Hypothalamus (tissue), 51 donors: ENCODE results near the gene TIRAP.

Experiments
- DNase-seq, 51 donors: peaks; one replicate each; lab custom pipeline; 2025; lab: John Stamatoyannopoulos, UW

TIRAP gene

GRCh38 chr11:126318574-126319373 lies 35.9 kb downstream of the TIRAP start:
- peak in 6 of 51 donors; percentile 9 to 50 (median 40) for DNase-seq

GRCh38 chr11:126319374-126319740 lies 36.5 kb downstream of the TIRAP start:
- DNase-seq = no peak

DNA sequence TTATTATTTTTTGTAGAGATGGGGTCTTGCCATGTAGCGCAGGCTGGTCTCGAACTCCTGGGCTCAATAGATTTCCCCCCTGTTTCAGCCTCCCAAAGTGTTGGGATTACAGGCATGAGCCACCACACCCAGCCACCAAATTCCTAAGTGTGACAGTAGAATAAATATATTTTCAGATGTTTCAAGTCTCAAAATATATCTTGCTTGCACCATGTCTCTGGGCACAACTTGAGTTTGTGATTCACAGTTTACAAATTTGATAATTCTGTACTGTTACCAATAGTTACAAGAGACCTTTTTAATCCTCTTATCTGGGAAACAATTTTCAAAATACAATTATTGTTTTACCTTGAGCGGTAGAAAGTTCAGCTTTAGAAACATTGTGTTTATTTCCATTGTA lies 40.1 kb downstream of the TIRAP start:
- DNase-seq = no peak

DNA sequence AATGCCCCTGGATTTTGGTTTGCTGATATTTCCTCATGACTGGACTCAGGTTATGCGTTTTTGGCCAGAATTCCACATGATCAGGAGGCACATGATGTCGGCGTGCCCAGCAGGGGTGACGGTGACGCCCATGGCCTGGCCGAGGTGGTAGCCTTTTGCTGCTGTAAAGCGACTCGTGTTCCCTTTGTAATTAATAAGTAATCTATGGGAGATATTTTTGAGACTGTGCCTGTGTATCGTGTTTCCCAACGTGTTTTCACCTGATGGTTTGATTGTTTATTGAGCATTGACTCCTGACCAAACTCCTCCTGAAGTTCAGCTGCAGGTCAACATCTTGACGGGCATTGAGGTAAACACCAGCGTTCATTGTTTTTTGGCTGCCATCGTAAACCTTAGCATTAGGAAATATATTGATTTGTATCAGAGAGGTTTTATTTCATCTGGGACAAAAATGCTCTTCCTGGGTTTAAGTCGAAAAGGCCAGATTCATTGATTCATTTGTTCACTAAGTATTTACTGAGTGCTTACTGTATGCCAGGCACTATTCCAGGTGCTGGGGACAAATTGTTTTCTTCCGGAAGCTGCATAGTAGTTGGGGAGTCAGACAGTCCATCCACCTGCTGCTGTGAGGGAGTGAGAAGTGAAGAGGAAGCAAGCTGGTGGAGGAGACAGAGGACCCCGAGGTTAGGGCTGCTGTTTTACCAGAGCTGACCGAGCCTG lies 44.5 kb downstream of the TIRAP start:
- DNase-seq = no peak

DNA sequence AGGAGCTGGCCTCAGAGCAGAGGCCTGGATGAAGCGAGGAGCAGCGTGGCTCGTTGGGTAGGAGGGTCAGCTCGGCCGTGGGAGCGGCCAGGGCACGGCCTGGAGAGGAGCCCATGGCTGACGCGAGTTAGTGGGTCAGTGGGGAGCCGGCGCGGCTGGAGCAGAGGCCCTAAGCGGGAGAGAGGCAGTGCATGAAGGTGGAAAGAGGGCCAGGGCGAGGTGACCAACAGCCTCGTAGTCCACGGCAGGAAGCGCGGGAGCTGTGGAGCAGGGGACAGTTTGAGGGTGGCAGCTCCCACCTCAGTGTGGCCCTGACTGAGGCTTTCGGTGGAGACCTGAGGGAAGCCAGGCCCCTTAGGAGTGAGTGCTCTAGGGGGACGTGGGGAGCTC lies 45.1 kb downstream of the TIRAP start:
- no peak for DNase-seq

- DNase-seq = no peak
Measured at GRCh38 chr11:126328444-126328843, 45.6 kb downstream of the TIRAP start.

- no peak for DNase-seq
Measured at GRCh38 chr11:126328938-126329643, 46.2 kb downstream of the TIRAP start.

DNA sequence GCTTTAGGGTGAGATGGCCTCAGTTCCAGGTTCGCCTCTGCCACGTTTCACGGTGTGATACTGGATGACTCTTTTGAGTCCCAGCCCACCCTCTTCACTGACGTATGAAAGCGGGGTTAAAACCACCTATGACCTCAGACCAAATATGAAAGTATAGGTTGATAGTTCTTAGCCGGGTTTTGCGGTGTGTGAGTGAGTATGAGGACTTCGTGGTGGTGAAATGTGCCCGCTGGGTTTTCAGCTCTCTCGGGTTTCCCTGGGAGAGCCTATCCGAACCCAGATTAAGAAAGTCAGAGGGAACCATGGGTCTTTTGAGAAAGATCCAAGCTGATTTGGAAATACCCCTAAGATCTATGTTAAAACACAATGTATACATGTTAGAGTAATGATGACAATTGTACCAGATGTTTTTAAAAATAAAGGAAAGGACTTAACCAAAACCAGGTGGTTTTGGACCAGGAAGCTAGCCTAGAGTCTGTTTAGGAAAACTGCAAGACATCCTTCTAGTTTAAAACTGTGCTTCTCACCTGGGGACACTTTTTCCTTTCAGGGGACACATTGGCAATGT lies 46.8 kb downstream of the TIRAP start:
- DNase-seq = no peak

GRCh38 chr11:126331286-126331685 lies 48.4 kb downstream of the TIRAP start:
- DNase-seq = no peak

DNA sequence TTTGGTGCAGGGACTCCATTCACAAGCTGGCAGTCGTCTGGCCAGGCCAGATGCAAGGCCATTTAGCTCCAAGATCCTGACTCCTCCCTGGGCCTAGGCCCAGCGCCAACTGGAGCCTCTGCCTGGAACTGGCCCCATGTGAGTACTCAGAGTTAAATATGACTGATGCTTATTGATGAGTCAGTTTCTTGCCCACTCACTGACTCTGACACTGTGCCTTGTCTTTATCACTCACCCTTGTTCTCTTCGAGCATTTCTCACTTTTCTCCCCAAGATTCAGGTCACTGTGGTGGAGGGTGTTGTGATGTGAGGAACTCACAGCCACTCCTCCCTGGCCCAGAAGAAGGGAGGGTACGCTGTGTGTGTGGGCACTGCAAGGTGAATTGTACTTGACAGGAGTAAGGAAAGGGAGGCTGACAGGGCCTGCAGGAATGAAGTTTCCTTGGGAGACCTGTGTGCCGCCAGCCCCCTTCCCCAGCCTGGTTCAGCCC lies 49.4 kb downstream of the TIRAP start:
- DNase-seq = peak in 15 of 51 donors; percentile 8 to 49 (median 29)

DNA sequence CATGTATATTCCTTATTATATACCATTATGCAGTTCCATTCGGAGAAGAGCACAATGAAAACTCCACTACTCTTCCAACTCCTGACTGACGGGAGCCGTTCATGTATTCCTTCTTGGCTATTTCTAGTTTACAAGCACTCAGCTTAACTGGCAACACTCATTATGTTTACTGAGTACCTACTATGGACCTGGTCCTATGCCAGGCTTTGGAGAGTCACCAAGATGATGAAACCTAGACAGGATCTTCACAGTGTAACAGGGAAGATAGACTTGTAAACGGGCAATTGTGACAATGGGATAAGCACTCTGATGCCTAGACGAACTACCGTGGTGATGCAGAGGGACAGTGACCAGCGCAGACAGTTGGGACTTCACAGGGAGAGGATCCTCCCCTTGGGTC lies 50.2 kb downstream of the TIRAP start:
- no peak for DNase-seq

DNA sequence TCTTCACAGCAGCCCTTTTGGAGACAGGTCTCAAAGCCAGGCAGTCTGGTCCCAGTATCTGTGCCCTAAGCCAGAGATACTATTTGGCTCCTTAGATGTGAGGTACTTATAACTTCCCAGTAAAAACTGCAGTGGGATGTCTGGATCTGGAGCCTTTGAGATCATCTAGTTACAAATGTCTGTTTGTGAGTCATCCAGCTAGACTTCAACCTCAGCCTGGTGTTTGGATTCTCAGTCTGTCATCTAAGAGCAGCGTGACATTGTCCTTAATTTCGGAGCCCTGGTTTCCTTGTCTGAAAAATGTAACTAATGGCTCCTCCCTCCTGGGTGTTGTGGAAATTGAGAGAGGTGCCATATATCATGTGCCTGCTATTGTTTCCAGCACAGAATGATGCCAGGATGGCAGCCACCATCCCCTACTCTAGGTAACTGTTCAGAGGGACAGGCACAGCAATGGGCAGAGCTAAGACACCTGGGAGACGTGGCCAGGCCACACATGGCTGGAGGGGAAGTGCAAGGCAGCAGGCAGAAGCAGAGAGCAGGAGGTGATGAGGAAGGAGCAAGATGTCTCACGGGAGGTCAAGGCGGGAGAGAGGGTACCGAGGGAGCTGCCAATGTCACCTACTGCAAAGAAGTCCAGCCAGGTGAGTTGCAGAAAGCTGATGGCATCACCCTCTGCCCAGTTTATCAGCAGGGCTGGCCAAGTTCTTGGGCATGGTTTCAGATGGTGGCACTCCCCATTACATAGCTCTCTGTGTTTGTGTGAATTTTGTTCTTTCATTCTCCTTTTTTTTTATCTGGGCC lies 52.0 kb downstream of the TIRAP start:
- DNase-seq = no peak

DNA sequence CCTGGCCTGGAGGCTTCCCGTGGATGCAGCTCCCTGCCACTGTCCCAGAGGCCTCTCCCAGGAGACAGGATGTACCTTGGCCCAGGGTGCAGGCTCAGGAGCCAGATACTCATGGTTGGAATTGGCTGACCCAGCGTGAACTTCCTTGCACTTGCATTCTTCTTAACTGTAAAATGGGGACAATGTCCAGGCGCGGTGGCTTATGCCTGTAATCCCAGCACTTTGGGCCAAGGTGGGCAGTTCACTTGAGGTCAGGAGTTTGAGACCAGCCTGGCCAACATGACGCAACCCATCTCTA lies 52.5 kb downstream of the TIRAP start:
- no peak for DNase-seq

DNA sequence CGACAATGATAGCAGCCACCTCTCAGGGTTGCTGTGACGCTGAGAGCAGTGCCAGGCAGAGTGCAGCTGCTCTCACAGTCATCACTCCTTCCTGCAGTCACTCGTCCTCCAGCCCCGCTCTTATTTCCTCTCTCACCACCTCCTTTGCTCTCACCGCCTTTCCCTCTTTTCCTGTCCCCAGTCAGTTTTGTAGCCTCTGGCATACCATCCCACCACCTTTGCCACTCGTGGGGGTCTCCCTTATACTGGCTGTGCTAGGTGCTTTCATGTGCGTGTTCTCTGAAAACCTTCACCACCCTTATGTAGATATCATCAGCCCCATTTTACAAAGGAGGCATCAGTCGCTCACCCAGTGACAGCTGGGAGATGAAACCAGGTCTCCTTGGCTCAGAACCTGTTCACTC lies 53.2 kb downstream of the TIRAP start:
- DNase-seq = no peak

GRCh38 chr11:126336671-126337101 lies 53.8 kb downstream of the TIRAP start:
- DNase-seq = no peak

- no peak for DNase-seq
Measured at GRCh38 chr11:126337126-126337473, 54.2 kb downstream of the TIRAP start.

- no peak for DNase-seq
Measured at GRCh38 chr11:126337474-126338241, 54.8 kb downstream of the TIRAP start.

- DNase-seq = no peak
Measured at GRCh38 chr11:126338346-126339055, 55.6 kb downstream of the TIRAP start.
